GM12878 (cell line): ENCODE measurements around the gene EPAS1. TPM values are rescaled to one million over a fixed set of nuclear protein-coding genes. Genes with fewer than 3 reads are reported as not detected.

ENCODE experiments used
- ATAC-seq: fragments of 200-7000 bp; cut with Tn5 transposase; 3 replicates; pipeline ENCODE4 v1.9.1; 2020; ENCODE audit warnings: mild to moderate bottlenecking, moderate library complexity
- BruUV-seq: library from RNA; stranded (reverse); fragments of 400-500 nt; replicated peaks from 2 replicates; lab custom pipeline; 2021; lab: Mats Ljungman, UMichigan
- CTCF ChIA-PET: fragments of 300-600 bp; sonication (Branson Sonifier 250); formaldehyde crosslinking; extraction: SDS; loops from one replicate; lab custom pipeline; 2021; ENCODE audit warnings: inconsistent platforms; lab: Yijun Ruan, JAX
- POLR2A ChIA-PET: fragments of 350-600 bp; formaldehyde crosslinking; extraction: SDS; loops from one replicate; lab custom pipeline; 2021; ENCODE audit warnings: inconsistent platforms; lab: Charles Lee
- RAD21 ChIA-PET: fragments of 300-600 bp; sonication (Branson Sonifier 250); formaldehyde crosslinking; loops from one replicate; lab custom pipeline; 2023; ENCODE audit warnings: antibody characterized with exemption; ENCODE audit not compliant: unreplicated experiment; lab: Charles Lee
- SMC1A ChIA-PET: fragments of 300-600 bp; sonication (Branson Sonifier 250); formaldehyde crosslinking; loops from one replicate; lab custom pipeline; 2023; ENCODE audit not compliant: unreplicated experiment, uncharacterized antibody; lab: Charles Lee
- DNase-seq: peaks from one replicate; pipeline ENCODE4 v3.0.0-alpha.2; 2011; ENCODE audit warnings: low read depth, low spot score
- FAIRE-seq: peaks from 3 replicates; lab custom pipeline; 2011; peaks lifted over from hg19 to GRCh38; lab: Jason Lieb, UNC
- H2AFZ ChIP-seq: 2 replicates; pipeline ENCODE4 v1.6.0; 2011; ENCODE audit warnings: low read depth, low read length, control low read depth; ENCODE audit not compliant: control insufficient read depth
- H3K27ac ChIP-seq: 2 replicates; pipeline ENCODE4 v1.5.1; 2011; ENCODE audit warnings: control low read depth; ENCODE audit not compliant: control insufficient read depth, insufficient read depth
- H3K27me3 ChIP-seq, 2 experiments: replicated peaks in 1 of 2; 2 replicates each; pipeline versions ENCODE4 v1.6.0 to v1.6.1; 2011; ENCODE audit warnings: low read length in 1 of 2; ENCODE audit not compliant: control insufficient read depth in 2 of 2, insufficient read depth in 2 of 2
- H3K36me3 ChIP-seq, 2 experiments: 2 replicates each; pipeline ENCODE4 v1.5.1; 2011; ENCODE audit warnings: low read length in 1 of 2; ENCODE audit not compliant: control insufficient read depth in 2 of 2, insufficient read depth in 2 of 2
- H3K4me1 ChIP-seq: 2 replicates; pipeline ENCODE4 v1.6.1; 2011; ENCODE audit warnings: mild to moderate bottlenecking, low read length, moderate library complexity, mixed read lengths; ENCODE audit not compliant: control insufficient read depth, insufficient read depth
- H3K4me2 ChIP-seq: 2 replicates; pipeline ENCODE4 v1.6.0; 2011; ENCODE audit warnings: control low read depth; ENCODE audit not compliant: control insufficient read depth, insufficient read depth
- H3K4me3 ChIP-seq: fragments of 200-600 bp; sonication (generic); 2 replicates; pipeline ENCODE4 v1.5.1; 2016
- H3K79me2 ChIP-seq: 2 replicates; pipeline ENCODE4 v1.6.0; 2011; ENCODE audit warnings: low read length; ENCODE audit not compliant: control insufficient read depth, insufficient read depth
- H3K9ac ChIP-seq: 2 replicates; pipeline ENCODE4 v1.8.0; 2011; ENCODE audit warnings: low read length, control low read depth, mixed read lengths; ENCODE audit not compliant: control insufficient read depth, insufficient read depth
- H3K9me3 ChIP-seq: replicated peaks from 3 replicates; pipeline ENCODE4 v1.5.1; 2011; ENCODE audit warnings: mild to moderate bottlenecking, low read length; ENCODE audit not compliant: control insufficient read depth, insufficient read depth
- H4K20me1 ChIP-seq: 2 replicates; pipeline ENCODE4 v1.6.0; 2011; ENCODE audit not compliant: control insufficient read depth, insufficient read depth
- CHD1 ChIP-seq: IDR thresholded peaks from 2 replicates; pipeline ENCODE4 v1.6.1; 2012; ENCODE audit warnings: low read depth, low read length, improper control_type of control experiment
- MTA3 ChIP-seq: IDR thresholded peaks from 2 replicates; pipeline ENCODE4 v1.6.1; 2012; ENCODE audit warnings: low read length, inconsistent platforms, borderline replicate concordance
- POLR2AphosphoS2 ChIP-seq: IDR thresholded peaks from 2 replicates; pipeline ENCODE4 v1.6.1; 2011; ENCODE audit warnings: low read depth, mild to moderate bottlenecking, low read length, improper control_type of control experiment, moderate library complexity
- RAD21 ChIP-seq: IDR thresholded peaks from 2 replicates; pipeline ENCODE4 v1.6.1; 2011; ENCODE audit warnings: mild to moderate bottlenecking, low read depth, low read length, moderate library complexity; ENCODE audit not compliant: insufficient read depth
- SMC3 ChIP-seq: IDR thresholded peaks from 2 replicates; pipeline ENCODE4 v1.6.1; 2011; ENCODE audit warnings: low read length, improper control_type of control experiment, borderline replicate concordance
- YBX1 ChIP-seq: fragments of 450-650 bp; IDR thresholded peaks from 2 replicates; pipeline ENCODE4 v1.6.1; 2016; ENCODE audit warnings: antibody characterized with exemption
- WGBS: methylation state at CpG from one replicate; pipeline ENCODE4 v1.1.6; 2016; ENCODE audit warnings: low lambda C conversion rate; ENCODE audit not compliant: insufficient replicate concordance, insufficient coverage; ENCODE audit errors: missing lambda C conversion rate; 5-methylcytosine and 5-hydroxymethylcytosine counted together
- in situ Hi-C: fragments of 300-500 bp; cut with MboI; formaldehyde crosslinking; loops from 9 replicates; pipeline ENCODE4 v1.14.3; 2018; ENCODE audit warnings: mixed read lengths
- intact Hi-C: fragments of 100-400 bp; cut with micrococcal nuclease; formaldehyde crosslinking; loops from one replicate; pipeline ENCODE4 v1.14.2; 2022; ENCODE audit not compliant: unreplicated experiment
- polyA plus RNA-seq, 11 experiments: library from polyadenylated mRNA; depleted of rRNA in 4 of 11; unstranded in 6 of 11; stranded (reverse) in 5 of 11; fragments of >200 nt; fragmentation: Nextera tagmentation in 4 of 11; fragmentation: Illumina TruSeq in 1 of 11; extraction: Ambion mirVana in 4 of 11; extraction: Trizol in 1 of 11; gene quantifications; 1 replicate in 1 of 11; 2 replicates in 10 of 11; pipeline versions ENCODE4 v1.2.1 to v1.2.3, GENCODE V29; 2011 to 2016; ENCODE audit warnings: inconsistent platforms in 2 of 11, missing spikeins in 2 of 11, low read depth in 1 of 11
- total RNA-seq, 4 experiments: library from RNA; depleted of rRNA in 3 of 4; stranded (reverse); fragments of >200 nt in 3 of 4; fragmentation: Illumina TruSeq in 1 of 4; extraction: Trizol in 1 of 4; gene quantifications; 2 replicates each; pipeline versions ENCODE4 v1.2.1 to v1.2.3, GENCODE V29; 2013 to 2021
- TF ChIP-seq, protein P1 (sequence below): IDR thresholded peaks from 2 replicates; pipeline ENCODE4 v1.6.1; 2012; ENCODE audit warnings: low read depth, low read length, improper control_type of control experiment
- TF ChIP-seq, protein P2 (sequence below): fragments of 450-650 bp; formaldehyde crosslinking; IDR thresholded peaks from 2 replicates; pipeline ENCODE4 v1.5.0; 2022; ENCODE audit warnings: mild to moderate bottlenecking, missing genetic modification characterization
- TF ChIP-seq, protein P3 (sequence below): IDR thresholded peaks from 2 replicates; pipeline ENCODE4 v1.6.1; 2011; ENCODE audit warnings: borderline replicate concordance, low read depth, mild to moderate bottlenecking, moderate library complexity, mixed read lengths, low read length; ENCODE audit not compliant: insufficient read depth; ENCODE audit errors: extremely low read length
- TF ChIP-seq, protein P4 (sequence below): fragments of 150-350 bp; IDR thresholded peaks from 2 replicates; pipeline ENCODE4 v1.6.1; 2014; ENCODE audit warnings: mild to moderate bottlenecking, low read depth, low read length

EPAS1 gene
- total and polyA plus RNA-seq, 10 of the 15 experiments (the other 5 are each of a cell fraction or from before 2014, with no cell fraction given), result 0.11 to 22.0 (median 1.3) TPM; not detected in 1

DNA sequence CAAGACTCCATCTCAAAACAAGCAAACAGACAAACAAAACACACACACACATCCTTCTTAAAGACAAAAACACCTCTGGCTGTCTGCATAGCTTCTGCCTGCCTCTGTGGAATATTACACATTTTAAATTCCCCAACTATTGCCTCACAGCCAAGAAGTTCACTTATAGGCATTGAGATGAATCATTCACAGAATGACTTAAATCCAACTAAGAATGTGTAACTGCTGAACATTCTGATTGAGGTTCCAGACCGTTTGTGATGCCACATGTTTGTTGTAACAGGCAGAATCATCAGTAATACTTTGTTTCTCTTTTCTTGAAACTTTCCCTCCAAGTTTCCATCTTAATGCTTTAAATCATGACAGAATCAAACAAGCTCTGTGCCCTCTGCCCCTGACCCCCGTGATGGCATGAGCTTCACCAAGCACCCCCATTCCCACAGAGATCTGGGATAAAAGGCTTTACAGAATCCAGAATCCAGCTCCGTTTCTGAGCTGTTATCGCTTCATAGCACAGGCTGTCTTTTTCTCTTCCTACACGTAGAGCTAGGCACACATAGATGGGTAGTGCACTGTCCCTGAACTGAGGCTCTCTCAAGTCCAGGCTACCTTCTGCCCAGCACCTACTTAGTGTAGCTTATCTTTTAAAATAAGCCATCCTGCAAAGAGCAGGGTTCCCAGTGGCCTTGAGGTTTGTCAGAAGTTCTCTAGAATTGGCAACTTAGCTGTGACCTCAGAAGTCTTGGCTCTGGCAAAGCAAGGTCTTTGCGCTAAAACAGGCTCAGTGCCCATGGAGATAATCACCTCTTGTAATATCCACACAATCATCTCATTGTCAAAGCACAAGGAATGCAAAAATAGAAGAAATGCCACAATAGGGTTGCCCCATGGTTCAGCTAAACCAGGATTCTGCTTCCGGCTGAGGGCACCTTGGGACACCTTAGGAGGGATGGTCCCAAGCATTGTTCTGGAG lies 32.9 kb downstream of the EPAS1 start:
- peak; percentile 17; the same call in 2 of the 3 replicates for ATAC-seq
- Histone ChIP-seq H4K20me1 (no peaks in the 10 kb centered on the region), H3K27ac (no peak overlapping the region), H3K4me3 (no peak overlapping the region), H2AFZ (no peak overlapping the region), H3K9ac (no peak overlapping the region), H3K79me2 (no peaks in the 10 kb centered on the region), H3K27me3 (peaks cover 0 to 4% of the 10 kb centered on the region in 2 experiments; a peak in 1 of 4 replicates)
- BruUV-seq, result no TSS peak
- ChIA-PET RAD21 (interaction anchor here (0.7 to 1.0 kb wide), 3 partner anchors 36 to 121 kb away, joined by 3 to 5 read pairs (median 3); no protein-coding TSS in a partner anchor), CTCF (interaction anchor here (1.2 to 2.2 kb wide), 2 partner anchors 9 to 12 kb away, joined by 6 to 7 read pairs; no protein-coding TSS in a partner anchor), POLR2A (interaction anchor here (0.6 to 1.2 kb wide), 2 partner anchors 11 to 442 kb away, joined by 3 read pairs; no protein-coding TSS in a partner anchor)
- no peak for FAIRE-seq
- in situ Hi-C loops, result no loop called here
- no peak for DNase-seq
- intact Hi-C loops, result no loop called here
- WGBS, result 45% methylated on average over 7 of the region's 7 CpGs
- TF ChIP-seq, protein P1, sequence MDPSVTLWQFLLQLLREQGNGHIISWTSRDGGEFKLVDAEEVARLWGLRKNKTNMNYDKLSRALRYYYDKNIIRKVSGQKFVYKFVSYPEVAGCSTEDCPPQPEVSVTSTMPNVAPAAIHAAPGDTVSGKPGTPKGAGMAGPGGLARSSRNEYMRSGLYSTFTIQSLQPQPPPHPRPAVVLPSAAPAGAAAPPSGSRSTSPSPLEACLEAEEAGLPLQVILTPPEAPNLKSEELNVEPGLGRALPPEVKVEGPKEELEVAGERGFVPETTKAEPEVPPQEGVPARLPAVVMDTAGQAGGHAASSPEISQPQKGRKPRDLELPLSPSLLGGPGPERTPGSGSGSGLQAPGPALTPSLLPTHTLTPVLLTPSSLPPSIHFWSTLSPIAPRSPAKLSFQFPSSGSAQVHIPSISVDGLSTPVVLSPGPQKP, result no peak
- TF ChIP-seq, protein P2, sequence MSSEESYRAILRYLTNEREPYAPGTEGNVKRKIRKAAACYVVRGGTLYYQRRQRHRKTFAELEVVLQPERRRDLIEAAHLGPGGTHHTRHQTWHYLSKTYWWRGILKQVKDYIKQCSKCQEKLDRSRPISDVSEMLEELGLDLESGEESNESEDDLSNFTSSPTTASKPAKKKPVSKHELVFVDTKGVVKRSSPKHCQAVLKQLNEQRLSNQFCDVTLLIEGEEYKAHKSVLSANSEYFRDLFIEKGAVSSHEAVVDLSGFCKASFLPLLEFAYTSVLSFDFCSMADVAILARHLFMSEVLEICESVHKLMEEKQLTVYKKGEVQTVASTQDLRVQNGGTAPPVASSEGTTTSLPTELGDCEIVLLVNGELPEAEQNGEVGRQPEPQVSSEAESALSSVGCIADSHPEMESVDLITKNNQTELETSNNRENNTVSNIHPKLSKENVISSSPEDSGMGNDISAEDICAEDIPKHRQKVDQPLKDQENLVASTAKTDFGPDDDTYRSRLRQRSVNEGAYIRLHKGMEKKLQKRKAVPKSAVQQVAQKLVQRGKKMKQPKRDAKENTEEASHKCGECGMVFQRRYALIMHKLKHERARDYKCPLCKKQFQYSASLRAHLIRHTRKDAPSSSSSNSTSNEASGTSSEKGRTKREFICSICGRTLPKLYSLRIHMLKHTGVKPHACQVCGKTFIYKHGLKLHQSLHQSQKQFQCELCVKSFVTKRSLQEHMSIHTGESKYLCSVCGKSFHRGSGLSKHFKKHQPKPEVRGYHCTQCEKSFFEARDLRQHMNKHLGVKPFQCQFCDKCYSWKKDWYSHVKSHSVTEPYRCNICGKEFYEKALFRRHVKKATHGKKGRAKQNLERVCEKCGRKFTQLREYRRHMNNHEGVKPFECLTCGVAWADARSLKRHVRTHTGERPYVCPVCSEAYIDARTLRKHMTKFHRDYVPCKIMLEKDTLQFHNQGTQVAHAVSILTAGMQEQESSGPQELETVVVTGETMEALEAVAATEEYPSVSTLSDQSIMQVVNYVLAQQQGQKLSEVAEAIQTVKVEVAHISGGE, result no peak
- TF ChIP-seq SMC3 (no peak), YBX1 (no peak), RAD21 (no peak), POLR2AphosphoS2 (no peak), CHD1 (no peak), MTA3 (no peak)
- TF ChIP-seq, protein P3, sequence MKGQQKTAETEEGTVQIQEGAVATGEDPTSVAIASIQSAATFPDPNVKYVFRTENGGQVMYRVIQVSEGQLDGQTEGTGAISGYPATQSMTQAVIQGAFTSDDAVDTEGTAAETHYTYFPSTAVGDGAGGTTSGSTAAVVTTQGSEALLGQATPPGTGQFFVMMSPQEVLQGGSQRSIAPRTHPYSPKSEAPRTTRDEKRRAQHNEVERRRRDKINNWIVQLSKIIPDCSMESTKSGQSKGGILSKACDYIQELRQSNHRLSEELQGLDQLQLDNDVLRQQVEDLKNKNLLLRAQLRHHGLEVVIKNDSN, result no peak
- TF ChIP-seq, protein P4, sequence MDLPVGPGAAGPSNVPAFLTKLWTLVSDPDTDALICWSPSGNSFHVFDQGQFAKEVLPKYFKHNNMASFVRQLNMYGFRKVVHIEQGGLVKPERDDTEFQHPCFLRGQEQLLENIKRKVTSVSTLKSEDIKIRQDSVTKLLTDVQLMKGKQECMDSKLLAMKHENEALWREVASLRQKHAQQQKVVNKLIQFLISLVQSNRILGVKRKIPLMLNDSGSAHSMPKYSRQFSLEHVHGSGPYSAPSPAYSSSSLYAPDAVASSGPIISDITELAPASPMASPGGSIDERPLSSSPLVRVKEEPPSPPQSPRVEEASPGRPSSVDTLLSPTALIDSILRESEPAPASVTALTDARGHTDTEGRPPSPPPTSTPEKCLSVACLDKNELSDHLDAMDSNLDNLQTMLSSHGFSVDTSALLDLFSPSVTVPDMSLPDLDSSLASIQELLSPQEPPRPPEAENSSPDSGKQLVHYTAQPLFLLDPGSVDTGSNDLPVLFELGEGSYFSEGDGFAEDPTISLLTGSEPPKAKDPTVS, result no peak
- TF ChIP-seq, all 136 proteins: peak for 0
- Histone ChIP-seq H3K36me3 (no peaks in the 10 kb centered on the region), H3K4me1 (no peaks in the 10 kb centered on the region), H3K9me3 (no peaks in the 10 kb centered on the region), H3K4me2 (no peak overlapping the region)
- SMC1A ChIA-PET, result interaction anchor here (0.7 to 2.9 kb wide), 6 partner anchors 9 to 185 kb away, joined by 3 to 9 read pairs (median 5); no protein-coding TSS in a partner anchor
